ENCODE data around the gene ITPK1.

- TF ChIP-seq CTCF (IDR thresholded peaks at IDR 0.05; ENCODE audit: low read length) = no peak
- TF ChIP-seq EZH2phosphoT487 (IDR thresholded peaks at IDR 0.05; ENCODE audit: low read length) = no peak
- TF ChIP-seq EZH2 (optimal IDR thresholded peaks at IDR 0.05; ENCODE audit: low read depth, low read length) = no peak
These were observed 198.4 kb downstream of the ITPK1 start for GRCh38 chr14:92917041-92917940.
